GM20000 (cell line): Measurements from ENCODE around the gene G6PC2.
"Not testable (repeated sequence)": the region's sequence is repeated elsewhere in the genome, so short reads cannot be mapped to it uniquely, and the experiment has no call there.

ENCODE experiments used
- DNase-seq: peaks from one replicate; pipeline ENCODE4 v3.0.0; 2012; ENCODE audit warnings: low spot score
- CTCF ChIP-seq: IDR thresholded peaks from 2 replicates; pipeline ENCODE4 v1.5.1; 2012; ENCODE audit warnings: mild to moderate bottlenecking, control low read depth; ENCODE audit errors: extremely low read depth, missing control alignments

The G6PC2 gene

GRCh38 chr2:168926621-168927386 lies 25.7 kb downstream of the G6PC2 start:
- no peak for TF ChIP-seq CTCF

GRCh38 chr2:168928113-168928831 lies 27.2 kb downstream of the G6PC2 start:
- no peak for DNase-seq
- TF ChIP-seq CTCF: no peak

More at GRCh38 chr2:168926621-168927386, 25.7 kb downstream of the G6PC2 start:
- no peak for DNase-seq

GRCh38 chr2:168929031-168929430 lies 27.9 kb downstream of the G6PC2 start:
- TF ChIP-seq CTCF: no peak
- no peak for DNase-seq

GRCh38 chr2:168930242-168930641 lies 29.2 kb downstream of the G6PC2 start:
- DNase-seq: no peak

GRCh38 chr2:168932174-168932573 lies 31.1 kb downstream of the G6PC2 start:
- not testable (repeated sequence) for DNase-seq

More at GRCh38 chr2:168930242-168930641, 29.2 kb downstream of the G6PC2 start:
- no peak for TF ChIP-seq CTCF

GRCh38 chr2:168934826-168935225 lies 33.7 kb downstream of the G6PC2 start:
- TF ChIP-seq CTCF: no peak
- no peak for DNase-seq

- no peak for TF ChIP-seq CTCF
- DNase-seq: no peak
Observed at GRCh38 chr2:168935810-168936581, 34.9 kb downstream of the G6PC2 start.
